Panc1 (cell line): ENCODE data around the gene BRIX1.

Source experiments
- POLR2AphosphoS5 ChIP-seq: IDR thresholded peaks from 2 replicates; pipeline ENCODE4 v1.6.1; 2012; ENCODE audit warnings: mild to moderate bottlenecking, low read depth, low read length, moderate library complexity
- TF ChIP-seq, protein P1 (sequence below): fragments of 450-650 bp; IDR thresholded peaks from 2 replicates; pipeline ENCODE4 v1.5.1; 2017; ENCODE audit warnings: mild to moderate bottlenecking
- TF ChIP-seq, protein P2 (sequence below), 2 experiments: IDR thresholded peaks; 2 replicates each; pipeline ENCODE4 v1.6.1; 2011 to 2012; ENCODE audit warnings: low read depth in 2 of 2, control low read depth in 1 of 2, low read length in 1 of 2, mild to moderate bottlenecking in 1 of 2, moderate library complexity in 1 of 2; ENCODE audit not compliant: insufficient read depth in 1 of 2

DNA sequence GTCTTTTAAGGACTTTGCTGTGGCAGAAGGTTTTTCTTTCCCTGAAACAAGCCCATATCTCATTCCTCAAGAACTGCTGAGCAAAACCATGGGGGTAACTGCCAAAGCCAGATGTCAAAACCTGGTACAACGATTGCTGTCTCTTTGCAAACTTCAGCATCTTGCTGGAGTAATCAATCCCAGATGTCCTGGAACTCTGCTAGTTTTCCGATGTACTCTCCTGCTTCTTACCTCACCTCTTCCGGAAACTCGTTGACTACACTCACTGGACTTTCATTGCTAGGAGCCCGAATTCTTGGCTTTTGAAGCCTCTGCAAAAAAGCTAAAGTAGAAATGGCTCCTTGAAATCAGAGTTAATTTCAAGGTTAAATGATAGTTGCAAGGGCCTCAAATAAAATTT is 23.5 kb upstream of the BRIX1 start:
- TF ChIP-seq, protein P1, sequence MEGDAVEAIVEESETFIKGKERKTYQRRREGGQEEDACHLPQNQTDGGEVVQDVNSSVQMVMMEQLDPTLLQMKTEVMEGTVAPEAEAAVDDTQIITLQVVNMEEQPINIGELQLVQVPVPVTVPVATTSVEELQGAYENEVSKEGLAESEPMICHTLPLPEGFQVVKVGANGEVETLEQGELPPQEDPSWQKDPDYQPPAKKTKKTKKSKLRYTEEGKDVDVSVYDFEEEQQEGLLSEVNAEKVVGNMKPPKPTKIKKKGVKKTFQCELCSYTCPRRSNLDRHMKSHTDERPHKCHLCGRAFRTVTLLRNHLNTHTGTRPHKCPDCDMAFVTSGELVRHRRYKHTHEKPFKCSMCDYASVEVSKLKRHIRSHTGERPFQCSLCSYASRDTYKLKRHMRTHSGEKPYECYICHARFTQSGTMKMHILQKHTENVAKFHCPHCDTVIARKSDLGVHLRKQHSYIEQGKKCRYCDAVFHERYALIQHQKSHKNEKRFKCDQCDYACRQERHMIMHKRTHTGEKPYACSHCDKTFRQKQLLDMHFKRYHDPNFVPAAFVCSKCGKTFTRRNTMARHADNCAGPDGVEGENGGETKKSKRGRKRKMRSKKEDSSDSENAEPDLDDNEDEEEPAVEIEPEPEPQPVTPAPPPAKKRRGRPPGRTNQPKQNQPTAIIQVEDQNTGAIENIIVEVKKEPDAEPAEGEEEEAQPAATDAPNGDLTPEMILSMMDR, result no peak
- TF ChIP-seq POLR2AphosphoS5, result no peak
- TF ChIP-seq, protein P2, sequence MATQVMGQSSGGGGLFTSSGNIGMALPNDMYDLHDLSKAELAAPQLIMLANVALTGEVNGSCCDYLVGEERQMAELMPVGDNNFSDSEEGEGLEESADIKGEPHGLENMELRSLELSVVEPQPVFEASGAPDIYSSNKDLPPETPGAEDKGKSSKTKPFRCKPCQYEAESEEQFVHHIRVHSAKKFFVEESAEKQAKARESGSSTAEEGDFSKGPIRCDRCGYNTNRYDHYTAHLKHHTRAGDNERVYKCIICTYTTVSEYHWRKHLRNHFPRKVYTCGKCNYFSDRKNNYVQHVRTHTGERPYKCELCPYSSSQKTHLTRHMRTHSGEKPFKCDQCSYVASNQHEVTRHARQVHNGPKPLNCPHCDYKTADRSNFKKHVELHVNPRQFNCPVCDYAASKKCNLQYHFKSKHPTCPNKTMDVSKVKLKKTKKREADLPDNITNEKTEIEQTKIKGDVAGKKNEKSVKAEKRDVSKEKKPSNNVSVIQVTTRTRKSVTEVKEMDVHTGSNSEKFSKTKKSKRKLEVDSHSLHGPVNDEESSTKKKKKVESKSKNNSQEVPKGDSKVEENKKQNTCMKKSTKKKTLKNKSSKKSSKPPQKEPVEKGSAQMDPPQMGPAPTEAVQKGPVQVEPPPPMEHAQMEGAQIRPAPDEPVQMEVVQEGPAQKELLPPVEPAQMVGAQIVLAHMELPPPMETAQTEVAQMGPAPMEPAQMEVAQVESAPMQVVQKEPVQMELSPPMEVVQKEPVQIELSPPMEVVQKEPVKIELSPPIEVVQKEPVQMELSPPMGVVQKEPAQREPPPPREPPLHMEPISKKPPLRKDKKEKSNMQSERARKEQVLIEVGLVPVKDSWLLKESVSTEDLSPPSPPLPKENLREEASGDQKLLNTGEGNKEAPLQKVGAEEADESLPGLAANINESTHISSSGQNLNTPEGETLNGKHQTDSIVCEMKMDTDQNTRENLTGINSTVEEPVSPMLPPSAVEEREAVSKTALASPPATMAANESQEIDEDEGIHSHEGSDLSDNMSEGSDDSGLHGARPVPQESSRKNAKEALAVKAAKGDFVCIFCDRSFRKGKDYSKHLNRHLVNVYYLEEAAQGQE (IDR thresholded peaks at IDR 0.05; ENCODE audit: insufficient read depth in 1 of 2, low read depth in 2 of 2, low read length in 1 of 2), result no peak
